H1 (cell line): ENCODE results near the gene SH3PXD2B. TPM values are rescaled to one million over a fixed set of nuclear protein-coding genes. Genes with fewer than 3 reads are reported as not detected.

Source experiments
- CTCF ChIA-PET: fragments of 300-600 bp; sonication (Branson Sonifier 250); formaldehyde crosslinking; loops from one replicate; lab custom pipeline; 2021; ENCODE audit not compliant: partially characterized antibody; lab: Charles Lee
- POLR2A ChIA-PET: fragments of 300-600 bp; sonication (Branson Sonifier 250); formaldehyde crosslinking; loops from one replicate; lab custom pipeline; 2021; ENCODE audit warnings: inconsistent platforms; ENCODE audit not compliant: partially characterized antibody; lab: Charles Lee
- DNase-seq, 2 experiments: peaks; one replicate each; pipeline versions ENCODE4 v3.0.0 to v3.0.0-alpha.2; 2010 to 2022; ENCODE audit warnings: low spot score in 2 of 2, low read depth in 1 of 2, mixed read lengths in 1 of 2
- FAIRE-seq: peaks from 2 replicates; lab custom pipeline; 2011; peaks lifted over from hg19 to GRCh38; lab: Jason Lieb, UNC
- H2AFZ ChIP-seq: 2 replicates; pipeline ENCODE4 v1.8.1; 2012; ENCODE audit warnings: low read length, inconsistent platforms
- H2AK5ac ChIP-seq: 2 replicates; pipeline ENCODE4 v1.6.1; 2013; ENCODE audit warnings: low read depth, low read length
- H2BK120ac ChIP-seq: replicated peaks from 2 replicates; pipeline ENCODE3; 2013; ENCODE audit warnings: low read depth, low read length, inconsistent platforms
- H2BK12ac ChIP-seq: 2 replicates; pipeline ENCODE4 v1.6.1; 2013; ENCODE audit warnings: low read depth, low read length
- H2BK15ac ChIP-seq: 2 replicates; pipeline ENCODE4 v1.6.1; 2013; ENCODE audit warnings: low read length
- H2BK20ac ChIP-seq: 2 replicates; pipeline ENCODE4 v1.6.1; 2013; ENCODE audit warnings: low read length
- H2BK5ac ChIP-seq: 2 replicates; pipeline ENCODE4 v1.6.1; 2013; ENCODE audit warnings: low read depth, low read length
- H3K14ac ChIP-seq: 2 replicates; pipeline ENCODE4 v1.6.1; 2013; ENCODE audit warnings: inconsistent platforms; ENCODE audit not compliant: insufficient read length
- H3K18ac ChIP-seq: 2 replicates; pipeline ENCODE4 v1.6.1; 2013; ENCODE audit warnings: low read length; ENCODE audit errors: extremely low read depth
- H3K23ac ChIP-seq: 2 replicates; pipeline ENCODE4 v1.6.1; 2013; ENCODE audit warnings: inconsistent platforms; ENCODE audit not compliant: insufficient read length
- H3K23me2 ChIP-seq: 2 replicates; pipeline ENCODE4 v1.6.1; 2013; ENCODE audit warnings: low read depth, low read length
- H3K27ac ChIP-seq: 2 replicates; pipeline ENCODE4 v1.6.1; 2011; ENCODE audit warnings: low read depth, low read length, inconsistent platforms
- H3K27me3 ChIP-seq, 4 experiments: replicated peaks in 1 of 4; 1 replicate in 1 of 4; 2 replicates in 3 of 4; pipeline versions ENCODE4 v1.6.1 to v1.8.1; 2011 to 2013; ENCODE audit warnings: low read length in 3 of 4, mild to moderate bottlenecking in 3 of 4, inconsistent platforms in 2 of 4, mixed read lengths in 2 of 4, moderate library complexity in 1 of 4; ENCODE audit not compliant: control insufficient read depth in 3 of 4, insufficient read depth in 3 of 4; ENCODE audit errors: extremely low read depth in 1 of 4
- H3K36me3 ChIP-seq, 4 experiments: 2 replicates each; pipeline versions ENCODE4 v1.6.1 to v1.8.1; 2011 to 2013; ENCODE audit warnings: mild to moderate bottlenecking in 4 of 4, low read length in 3 of 4, moderate library complexity in 2 of 4, control low read depth in 1 of 4, inconsistent platforms in 1 of 4; ENCODE audit not compliant: insufficient read depth in 4 of 4, control insufficient read depth in 2 of 4
- H3K4ac ChIP-seq: replicated peaks from 2 replicates; pipeline ENCODE3; 2013; ENCODE audit warnings: low read length, low read depth, mixed read lengths, inconsistent platforms; ENCODE audit not compliant: insufficient read length
- H3K4me1 ChIP-seq, 4 experiments: replicated peaks in 1 of 4; 1 replicate in 1 of 4; 2 replicates in 3 of 4; pipeline versions ENCODE4 v1.6.1 to v1.8.1; 2011 to 2013; ENCODE audit warnings: low read length in 3 of 4, inconsistent platforms in 2 of 4, mixed read lengths in 1 of 4; ENCODE audit not compliant: insufficient read depth in 4 of 4, control insufficient read depth in 3 of 4
- H3K4me2 ChIP-seq, 2 experiments: 2 replicates each; pipeline versions ENCODE4 v1.6.1 to v1.8.1; 2011 to 2013; ENCODE audit warnings: low read depth in 2 of 2, low read length in 2 of 2, control low read depth in 1 of 2, inconsistent platforms in 1 of 2, mild to moderate bottlenecking in 1 of 2; ENCODE audit not compliant: insufficient read depth in 1 of 2
- H3K4me3 ChIP-seq, 4 experiments: fragments of 200-600, 300-600 bp in 1 of 4; sonication (generic), shearing (Covaris generic), sonication (Bioruptor Twin) in 1 of 4; 2 replicates each; pipeline versions ENCODE4 v1.5.1 to v1.8.1; 2011 to 2016; ENCODE audit warnings: low read length in 4 of 4, low read depth in 3 of 4, control low read depth in 2 of 4, inconsistent platforms in 2 of 4, mild to moderate bottlenecking in 2 of 4, mixed read lengths in 1 of 4, moderate library complexity in 1 of 4; ENCODE audit not compliant: insufficient read depth in 2 of 4; ENCODE audit errors: extremely low read depth in 1 of 4
- H3K56ac ChIP-seq: replicated peaks from 2 replicates; pipeline ENCODE3; 2013; ENCODE audit warnings: low read depth, mild to moderate bottlenecking, mixed read lengths, low read length, inconsistent platforms; ENCODE audit not compliant: insufficient read length
- H3K79me1 ChIP-seq: 2 replicates; pipeline ENCODE4 v1.6.1; 2013; ENCODE audit warnings: low read depth, low read length, control low read depth
- H3K79me2 ChIP-seq, 2 experiments: 2 replicates each; pipeline versions ENCODE4 v1.6.1 to v1.8.1; 2012 to 2013; ENCODE audit warnings: low read length in 2 of 2, mild to moderate bottlenecking in 2 of 2, inconsistent platforms in 1 of 2; ENCODE audit not compliant: insufficient read depth in 2 of 2, control insufficient read depth in 1 of 2
- H3K9ac ChIP-seq, 4 experiments: replicated peaks in 1 of 4; 1 replicate in 1 of 4; 2 replicates in 3 of 4; pipeline versions ENCODE4 v1.6.1 to v1.8.1; 2011 to 2013; ENCODE audit warnings: low read depth in 3 of 4, low read length in 3 of 4, control low read depth in 2 of 4, mild to moderate bottlenecking in 2 of 4, moderate library complexity in 2 of 4, inconsistent platforms in 1 of 4; ENCODE audit errors: extremely low read depth in 1 of 4
- H3K9me3 ChIP-seq, 2 experiments: 2 replicates each; pipeline versions ENCODE4 v1.6.1 to v1.8.1; 2012 to 2013; ENCODE audit warnings: mild to moderate bottlenecking in 2 of 2, moderate library complexity in 2 of 2, control low read depth in 1 of 2, inconsistent platforms in 1 of 2, low read depth in 1 of 2, low read length in 1 of 2, mixed read lengths in 1 of 2; ENCODE audit not compliant: insufficient read depth in 2 of 2
- H4K20me1 ChIP-seq, 2 experiments: replicated peaks in 1 of 2; 2 replicates each; pipeline versions ENCODE3 to v1.8.1; 2011 to 2013; ENCODE audit warnings: inconsistent platforms in 2 of 2, low read length in 2 of 2, mild to moderate bottlenecking in 1 of 2; ENCODE audit not compliant: insufficient read depth in 2 of 2, control insufficient read depth in 1 of 2
- H4K5ac ChIP-seq: 2 replicates; pipeline ENCODE4 v1.6.1; 2013; ENCODE audit warnings: low read length, low read depth, mixed read lengths, inconsistent platforms; ENCODE audit not compliant: insufficient read length
- H4K8ac ChIP-seq: 2 replicates; pipeline ENCODE4 v1.8.0; 2013; ENCODE audit warnings: mild to moderate bottlenecking, moderate library complexity, low read length, inconsistent platforms; ENCODE audit not compliant: insufficient read depth; ENCODE audit errors: extremely low read depth
- H4K91ac ChIP-seq: replicated peaks from 2 replicates; pipeline ENCODE3; 2013; ENCODE audit warnings: low read length, mixed read lengths, inconsistent platforms; ENCODE audit not compliant: insufficient read length
- ATF3 ChIP-seq: IDR thresholded peaks from 2 replicates; pipeline ENCODE4 v1.6.1; 2011; ENCODE audit warnings: low read depth, mild to moderate bottlenecking, low read length; ENCODE audit not compliant: insufficient read depth
- BCL11A ChIP-seq, 2 experiments: IDR thresholded peaks; one replicate each; pipeline ENCODE4 v1.6.1; 2011; ENCODE audit warnings: low read depth in 2 of 2, low read length in 2 of 2, mild to moderate bottlenecking in 2 of 2
- CBX5 ChIP-seq: fragments of 300-800, 300-1000 bp; sonication (generic); IDR thresholded peaks from 2 replicates; pipeline ENCODE4 v1.7.1; 2016; ENCODE audit warnings: antibody characterized with exemption, low read length, low read depth
- CREB1 ChIP-seq: IDR thresholded peaks from 2 replicates; pipeline ENCODE4 v1.6.1; 2012; ENCODE audit warnings: inconsistent platforms
- E2F6 ChIP-seq: IDR thresholded peaks from 2 replicates; pipeline ENCODE4 v1.6.1; 2012; ENCODE audit warnings: inconsistent platforms
- EGR1 ChIP-seq: IDR thresholded peaks from 2 replicates; pipeline ENCODE4 v1.6.1; 2011; ENCODE audit warnings: low read depth, low read length, borderline replicate concordance
- HDAC2 ChIP-seq, 2 experiments: fragments of 300-600 bp in 1 of 2; sonication (generic) in 1 of 2; IDR thresholded peaks; 2 replicates each; pipeline ENCODE4 v1.6.1; 2011 to 2012; ENCODE audit warnings: low read depth in 2 of 2, low read length in 2 of 2, mild to moderate bottlenecking in 2 of 2, moderate library complexity in 2 of 2, borderline replicate concordance in 1 of 2, inconsistent platforms in 1 of 2
- JUN ChIP-seq: IDR thresholded peaks from 2 replicates; pipeline ENCODE4 v1.6.1; 2011; ENCODE audit warnings: low read depth, mild to moderate bottlenecking, improper control_type of control experiment, low read length
- POLR2A ChIP-seq, 2 experiments: IDR thresholded peaks; 1 replicate in 1 of 2; 2 replicates in 1 of 2; pipeline ENCODE4 v1.6.1; 2011; ENCODE audit warnings: low read depth in 2 of 2, low read length in 2 of 2, mild to moderate bottlenecking in 2 of 2; ENCODE audit errors: control extremely low read depth in 1 of 2
- RAD21 ChIP-seq, 2 experiments: IDR thresholded peaks in 1 of 2; conservative IDR thresholded peaks in 1 of 2; 2 replicates each; pipeline ENCODE4 v1.6.1; 2011; ENCODE audit warnings: low read depth in 2 of 2, low read length in 2 of 2, improper control_type of control experiment in 1 of 2, inconsistent platforms in 1 of 2, mild to moderate bottlenecking in 1 of 2, moderate library complexity in 1 of 2
- RBBP5 ChIP-seq: IDR thresholded peaks from 2 replicates; pipeline ENCODE4 v1.7.1; 2012; ENCODE audit warnings: low read depth, mild to moderate bottlenecking, inconsistent platforms, low read length, moderate library complexity, borderline replicate concordance
- SRF ChIP-seq: IDR thresholded peaks from 2 replicates; pipeline ENCODE4 v1.6.1; 2011; ENCODE audit warnings: mild to moderate bottlenecking, low read depth, low read length, moderate library complexity
- TEAD4 ChIP-seq: IDR thresholded peaks from 2 replicates; pipeline ENCODE4 v1.6.1; 2012; ENCODE audit warnings: low read depth, low read length, inconsistent platforms, mixed read lengths
- WGBS, 2 experiments: shearing (Covaris generic) in 1 of 2; methylation state at CpG; one replicate each; pipeline versions ENCODE4 v1.1.6 to v1.1.7; 2013 to 2015; ENCODE audit warnings: low lambda C conversion rate in 2 of 2, mixed read lengths in 2 of 2, inconsistent platforms in 1 of 2, low coverage in 1 of 2, missing lambda C conversion rate in 1 of 2; ENCODE audit not compliant: insufficient replicate concordance in 2 of 2, insufficient coverage in 1 of 2, insufficient read length in 1 of 2; ENCODE audit errors: extremely low coverage in 1 of 2, missing lambda C conversion rate in 1 of 2; 5-methylcytosine and 5-hydroxymethylcytosine counted together
- polyA plus RNA-seq, 7 experiments: library from polyadenylated mRNA; depleted of rRNA in 3 of 7; stranded (reverse) in 5 of 7; unstranded in 2 of 7; fragments of >200 nt in 5 of 7; fragments of 200-250 nt in 2 of 7; gene quantifications; 1 replicate in 5 of 7; 2 replicates in 1 of 7; 4 replicates in 1 of 7; pipeline versions ENCODE4 v1.2.1 to v1.2.3, GENCODE V29; 2011 to 2013; ENCODE audit warnings: missing spikeins in 2 of 7, mixed read lengths in 2 of 7
- total RNA-seq: library from RNA; stranded (reverse); fragmentation: NEBNext Ultra II Directional; extraction: Animal tissue kit (Norgen Biotek cat#: 25700); gene quantifications from 2 replicates; pipeline ENCODE4 v1.2.1, GENCODE V29; 2021

Gene SH3PXD2B
- total and polyA plus RNA-seq, 2 of the 8 experiments (the other 6 are each of a cell fraction or from before 2014, with no cell fraction given), result 32.9 to 72.9 TPM

GRCh38 chr5:172358345-172358744 is 96.0 kb downstream of the SH3PXD2B start:
- Histone ChIP-seq H2BK12ac (no peak overlapping the region), H3K27ac (no peak overlapping the region), H2BK5ac (no peak overlapping the region), H4K20me1 (peaks cover 3 to 5% of the 10 kb centered on the region in 2 experiments), H2BK15ac (no peak overlapping the region), H2BK20ac (no peak overlapping the region), H3K23ac (no peak overlapping the region), H3K79me2 (no peaks in the 10 kb centered on the region), H3K4ac (no peak overlapping the region), H4K5ac (no peak overlapping the region), H4K8ac (no peak overlapping the region), H2AFZ (no peak overlapping the region), H3K4me2 (no peak overlapping the region), H3K4me1 (no peaks in the 10 kb centered on the region), H2AK5ac (no peak overlapping the region), H3K14ac (no peak overlapping the region), H3K56ac (no peak overlapping the region), H3K18ac (no peak overlapping the region), H3K9ac (no peak overlapping the region), H3K9me3 (no peaks in the 10 kb centered on the region), H3K4me3 (no peak overlapping the region), H2BK120ac (no peak overlapping the region), H4K91ac (no peak overlapping the region), H3K36me3 (peaks cover 13 to 75% (median 37%) of the 10 kb centered on the region in 4 experiments), H3K23me2 (peaks cover 2% of the 10 kb centered on the region; the same call in 1 of the 2 replicates), H3K27me3 (no peaks in the 10 kb centered on the region), H3K79me1 (no peaks in the 10 kb centered on the region)
- DNase-seq (no peak), FAIRE-seq (no peak)
- 70% methylated on average over 7 of the region's 7 CpGs; no CpG with 5 or more reads in 1 of the 2 experiments for WGBS, 2 experiments
- CTCF ChIA-PET, result interaction anchor here (0.6 to 1.5 kb wide), 5 partner anchors 11 to 792 kb away, joined by 3 to 7 read pairs (median 4); no protein-coding TSS in a partner anchor
- POLR2A ChIA-PET, result no interaction called here
- no peak for TF ChIP-seq ATF3
- TF ChIP-seq JUN, result no peak
- no peak for TF ChIP-seq CREB1
- no peak for TF ChIP-seq EGR1
- TF ChIP-seq POLR2A (IDR thresholded peaks at IDR 0.05; ENCODE audit: control extremely low read depth in 1 of 2, low read depth in 2 of 2, low read length in 2 of 2), result no peak
- no peak for TF ChIP-seq E2F6
- no peak for TF ChIP-seq RAD21 (IDR thresholded peaks at IDR 0.05 in 1 of 2, conservative IDR thresholded peaks at IDR 0.05 in 1 of 2; ENCODE audit: low read depth in 2 of 2, low read length in 2 of 2)
- TF ChIP-seq RBBP5, result no peak
- TF ChIP-seq TEAD4, result no peak
- TF ChIP-seq CBX5, result no peak
- no peak for TF ChIP-seq SRF
- TF ChIP-seq BCL11A (IDR thresholded peaks at IDR 0.05; ENCODE audit: low read depth in 2 of 2, low read length in 2 of 2), result no peak
- TF ChIP-seq HDAC2 (IDR thresholded peaks at IDR 0.05; ENCODE audit: borderline replicate concordance in 1 of 2, low read depth in 2 of 2, low read length in 2 of 2), result no peak
